ENCODE data around the gene SHANK3. TPM values are rescaled to one million over a fixed set of nuclear protein-coding genes. Genes with fewer than 3 reads are reported as not detected.
A peak's percentile ranks its signal among the peaks of the same experiment; 100 is the strongest.

SHANK3 gene
- total and polyA plus RNA-seq, 2 donors (not counting 3 experiments of a cell fraction or from before 2014, with no cell fraction given) = 26.1 to 158 TPM

DNA sequence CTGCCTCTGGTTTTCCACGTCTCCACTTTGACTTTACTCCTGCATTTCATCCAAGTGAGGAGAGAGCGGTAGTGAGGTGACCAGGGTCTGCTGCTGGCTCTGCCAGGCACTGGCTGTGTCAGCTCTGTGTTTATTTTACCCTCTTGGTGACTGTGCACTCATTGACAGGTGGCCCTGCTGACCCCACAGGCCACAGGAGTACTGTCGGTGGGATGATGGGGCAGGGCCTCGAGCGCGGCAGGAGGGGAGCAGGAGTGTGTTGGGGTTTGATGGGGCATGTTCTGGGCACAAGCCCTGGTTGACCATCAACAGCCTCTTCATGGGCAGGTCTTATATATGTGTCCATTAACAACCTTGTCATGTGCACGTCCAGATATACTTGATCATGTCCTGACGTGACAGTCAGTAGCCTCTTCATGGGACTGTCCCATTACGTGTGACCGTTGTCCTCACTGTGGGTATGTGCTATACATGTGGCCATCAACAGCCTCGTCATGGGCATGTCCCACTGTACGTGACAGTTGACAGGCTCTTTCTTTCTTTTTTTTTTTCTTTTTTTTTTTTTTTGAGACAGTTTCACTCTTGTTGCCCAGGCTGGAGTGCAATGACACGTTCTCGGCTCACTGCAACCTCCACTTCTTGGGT lies 34.0 kb downstream of the SHANK3 start:
- dilution Hi-C loops (cut with MboI; ENCODE audit: extremely low pct_ligation_motif_present, low sequenced_read_pairs) = no loop called here
- no peak for FAIRE-seq

DNA sequence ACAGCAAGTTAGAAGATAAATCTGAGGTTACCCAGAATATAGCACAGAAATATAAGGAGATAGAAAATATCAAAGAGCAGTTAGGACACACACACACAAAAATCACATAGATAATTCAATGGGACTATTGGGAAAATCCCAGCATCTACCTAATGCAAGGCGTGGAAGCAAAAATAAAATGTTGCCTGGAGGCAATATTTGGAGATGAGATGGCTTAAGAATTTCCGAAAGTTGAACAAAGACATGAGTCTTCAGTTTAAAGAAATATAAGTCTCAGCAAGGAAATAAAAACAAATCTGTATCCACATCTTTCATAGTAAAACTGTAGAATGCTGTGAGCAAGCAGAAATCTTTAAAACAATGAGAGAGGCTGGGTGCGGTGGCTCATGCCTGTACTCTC lies 35.9 kb downstream of the SHANK3 start:
- Histone ChIP-seq H3K27me3 (ENCODE audit: control insufficient read depth in 2 of 2, insufficient read depth in 2 of 2, low read length in 2 of 2) (no peaks in the 10 kb centered on the region), H3K9ac (replicated peaks; ENCODE audit: extremely low read depth, insufficient read depth, low read length) (no peak overlapping the region), H3K79me2 (ENCODE audit: control insufficient read depth, insufficient read depth, low read length) (peaks cover 28% of the 10 kb centered on the region), H3K4me1 (ENCODE audit: control insufficient read depth, extremely low read depth, insufficient read depth, low read length) (no peaks in the 10 kb centered on the region), H3K9me1 (replicated peaks; ENCODE audit: control insufficient read depth, extremely low read depth, insufficient read depth, low read length) (no peaks in the 10 kb centered on the region), H3K4me3 (replicated peaks in 1 of 3; ENCODE audit: insufficient read depth in 1 of 3, low read depth in 1 of 3, low read length in 3 of 3) (no peak overlapping the region), H4K20me1 (replicated peaks; ENCODE audit: control insufficient read depth, extremely low read depth, insufficient read depth, low read length) (no peaks in the 10 kb centered on the region), H2AFZ (ENCODE audit: low read depth, low read length) (no peak overlapping the region), H3K9me3 (replicated peaks; ENCODE audit: control insufficient read depth, insufficient read depth, low read length) (no peaks in the 10 kb centered on the region), H3K27ac (ENCODE audit: insufficient read depth, low read depth, low read length) (no peak overlapping the region), H3K36me3 (ENCODE audit: control insufficient read depth in 2 of 2, extremely low read depth in 1 of 2, insufficient read depth in 2 of 2, low read length in 2 of 2) (peaks cover 32 to 76% of the 10 kb centered on the region in 2 experiments), H3K4me2 (ENCODE audit: insufficient read depth, low read length) (no peak overlapping the region)
- FAIRE-seq (peak; percentile 26), DNase-seq (ENCODE audit: low read depth, low spot score) (no peak)
- BruUV-seq (replicated peaks) = no TSS peak
- TF ChIP-seq GATA2 (IDR thresholded peaks at IDR 0.05; ENCODE audit: insufficient read depth, insufficient read length, low read depth, low read length) = no peak
- TF ChIP-seq JUN (IDR thresholded peaks at IDR 0.05; ENCODE audit: borderline replicate concordance, insufficient read depth, insufficient read length, low read depth) = no peak
- TF ChIP-seq POLR2A (IDR thresholded peaks at IDR 0.05; ENCODE audit: low read depth, low read length) = no peak
- dilution Hi-C loops (cut with MboI; ENCODE audit: extremely low pct_ligation_motif_present, low sequenced_read_pairs) (no loop called here), intact Hi-C loops (cut with micrococcal nuclease) (no loop called here)
- POLR2A ChIA-PET = no interaction called here
- CTCF ChIA-PET = interaction anchor here (1.6 kb wide), 1 partner anchor 88 kb away, joined by 6 read pairs; no protein-coding TSS in a partner anchor

More for the DNA sequence above, 34.0 kb downstream of the SHANK3 start:
- Histone ChIP-seq H3K4me2 (ENCODE audit: insufficient read depth, low read length) (no peak overlapping the region), H3K79me2 (ENCODE audit: control insufficient read depth, insufficient read depth, low read length) (peaks cover 41% of the 10 kb centered on the region), H3K27me3 (ENCODE audit: control insufficient read depth in 2 of 2, insufficient read depth in 2 of 2, low read length in 2 of 2) (no peaks in the 10 kb centered on the region), H3K9ac (replicated peaks; ENCODE audit: extremely low read depth, insufficient read depth, low read length) (no peak overlapping the region), H3K9me1 (replicated peaks; ENCODE audit: control insufficient read depth, extremely low read depth, insufficient read depth, low read length) (no peaks in the 10 kb centered on the region), H3K4me1 (ENCODE audit: control insufficient read depth, extremely low read depth, insufficient read depth, low read length) (no peaks in the 10 kb centered on the region), H3K9me3 (replicated peaks; ENCODE audit: control insufficient read depth, insufficient read depth, low read length) (no peaks in the 10 kb centered on the region), H3K27ac (ENCODE audit: insufficient read depth, low read depth, low read length) (no peak overlapping the region), H3K4me3 (replicated peaks in 1 of 3; ENCODE audit: insufficient read depth in 1 of 3, low read depth in 1 of 3, low read length in 3 of 3) (no peak overlapping the region), H4K20me1 (replicated peaks; ENCODE audit: control insufficient read depth, extremely low read depth, insufficient read depth, low read length) (no peaks in the 10 kb centered on the region), H2AFZ (ENCODE audit: low read depth, low read length) (no peak overlapping the region), H3K36me3 (ENCODE audit: control insufficient read depth in 2 of 2, extremely low read depth in 1 of 2, insufficient read depth in 2 of 2, low read length in 2 of 2) (peaks cover 33 to 78% of the 10 kb centered on the region in 2 experiments)
- BruUV-seq (replicated peaks) = no TSS peak
- DNase-seq (ENCODE audit: low read depth, low spot score) = no peak
- TF ChIP-seq POLR2A (IDR thresholded peaks at IDR 0.05; ENCODE audit: low read depth, low read length) (peak; percentile 20), GATA2 (IDR thresholded peaks at IDR 0.05; ENCODE audit: insufficient read depth, insufficient read length, low read depth, low read length) (no peak)
- CTCF ChIA-PET = interaction anchor here (0.9 to 1.6 kb wide), 2 partner anchors 16 to 86 kb away, joined by 4 to 6 read pairs; no protein-coding TSS in a partner anchor
- POLR2A ChIA-PET = no interaction called here
- intact Hi-C loops (cut with micrococcal nuclease) = no loop called here

Data from endothelial cell of umbilical vein (primary cell).